HG02610 (cell line): ENCODE data around the gene CDK11A.

Experiments
- ATAC-seq: cut with Tn5 transposase; IDR thresholded peaks from one replicate; pipeline ENCODE4 v1.9.1; 2021; ENCODE audit warnings: mild to moderate bottlenecking, moderate library complexity; ENCODE audit not compliant: unreplicated experiment

The CDK11A gene

DNA sequence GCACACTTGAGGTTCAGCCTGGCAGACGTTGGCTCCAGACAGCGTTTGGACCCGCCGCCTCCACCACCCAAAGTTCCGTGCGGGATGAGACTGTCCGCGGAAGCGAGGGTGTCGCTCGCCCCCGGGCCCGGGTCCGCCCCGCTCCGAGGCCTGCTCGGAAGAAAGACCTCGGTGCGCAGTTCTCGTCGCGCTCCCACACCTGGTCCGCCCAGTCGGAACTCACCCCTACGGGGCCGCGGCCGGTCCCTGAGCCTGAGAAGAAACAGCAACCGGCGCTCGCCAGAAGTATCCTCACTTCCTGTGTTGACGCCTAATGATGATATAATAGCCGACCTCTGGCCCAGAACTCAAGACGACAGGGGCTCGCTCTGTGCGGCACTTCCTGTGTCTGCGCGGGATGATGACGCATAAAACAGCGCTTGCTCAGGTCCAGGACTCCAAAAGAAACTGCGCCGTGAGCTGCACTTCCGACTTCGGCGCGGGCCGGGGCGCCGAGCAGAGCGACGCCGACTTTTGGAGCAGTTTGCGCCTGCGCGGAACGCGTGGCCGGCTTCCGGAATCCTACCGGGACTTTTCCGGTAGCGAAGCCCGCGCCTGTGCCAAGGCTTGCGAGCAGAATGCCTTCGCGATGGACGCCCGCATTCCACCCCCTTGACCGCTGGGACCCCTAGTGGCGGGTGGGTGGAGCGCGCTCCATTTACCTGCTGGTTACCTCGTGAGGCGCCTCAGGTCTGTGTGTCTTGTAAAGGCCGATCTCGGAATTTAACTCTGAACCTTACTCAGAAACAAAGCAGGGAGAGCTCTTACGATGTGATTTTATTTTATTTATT, at the start of gene CDK11A:
TSS of gene CDK11A (minus strand) at position 323 of the 830 bp plus-strand sequence. CDS start 1,539 bp downstream, outside the sequence.
- ATAC-seq = peak; percentile 87

DNA sequence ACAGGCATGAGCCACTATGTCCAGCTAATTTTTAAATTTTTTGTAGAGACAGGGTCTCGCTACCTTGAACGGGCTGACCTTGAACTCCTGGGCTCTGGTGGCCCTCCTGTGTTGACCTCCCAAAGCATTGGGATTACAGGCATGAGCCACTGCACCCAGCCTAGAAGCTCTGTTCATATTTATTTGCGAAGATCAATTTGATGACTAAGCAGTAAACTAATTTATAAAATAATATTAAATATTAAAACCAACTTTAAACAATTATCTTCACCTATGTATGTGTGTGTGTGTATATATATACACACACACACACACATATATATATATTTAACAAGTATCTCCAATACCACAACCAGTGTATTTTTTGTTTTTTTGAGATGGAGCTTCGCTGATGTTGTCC, 49.7 kb upstream of the CDK11A start:
- ATAC-seq = no peak

DNA sequence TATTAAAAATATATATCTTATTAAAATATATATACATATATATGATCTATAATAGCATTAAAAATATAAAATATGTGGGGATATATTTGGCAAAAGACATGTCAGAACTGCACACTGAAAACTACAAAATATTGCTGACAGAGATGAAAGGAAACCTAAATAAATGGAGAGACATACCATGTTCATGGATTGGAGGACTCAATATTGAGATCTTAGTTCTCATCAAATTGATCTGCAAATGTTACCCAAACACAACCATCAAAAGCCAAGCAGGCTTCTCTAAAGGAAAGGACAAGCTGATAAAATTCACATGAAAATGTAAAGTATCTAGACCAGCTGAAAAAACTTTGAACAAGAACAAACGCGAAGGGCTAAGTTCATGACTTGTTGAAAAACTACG, 46.9 kb upstream of the CDK11A start:
- no peak for ATAC-seq

DNA sequence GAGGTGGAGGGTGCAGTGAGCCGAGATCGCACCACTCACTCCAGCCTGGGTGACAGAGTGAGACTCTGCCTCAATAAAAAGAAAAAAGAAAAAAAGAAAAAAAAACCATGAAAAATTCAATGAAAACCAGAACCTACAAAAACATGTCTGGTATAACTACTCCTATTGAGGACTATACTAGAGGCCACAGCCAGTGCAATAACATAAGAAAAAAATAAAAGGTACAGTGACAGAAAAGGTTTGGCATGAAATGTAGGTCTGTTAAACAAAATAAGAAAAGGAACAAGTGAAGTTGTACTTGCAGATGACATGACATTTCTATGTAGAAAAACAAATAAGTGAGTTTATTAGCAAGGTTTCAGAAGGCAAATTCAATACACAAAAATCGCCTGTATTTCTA, 45.9 kb upstream of the CDK11A start:
- no peak for ATAC-seq

DNA sequence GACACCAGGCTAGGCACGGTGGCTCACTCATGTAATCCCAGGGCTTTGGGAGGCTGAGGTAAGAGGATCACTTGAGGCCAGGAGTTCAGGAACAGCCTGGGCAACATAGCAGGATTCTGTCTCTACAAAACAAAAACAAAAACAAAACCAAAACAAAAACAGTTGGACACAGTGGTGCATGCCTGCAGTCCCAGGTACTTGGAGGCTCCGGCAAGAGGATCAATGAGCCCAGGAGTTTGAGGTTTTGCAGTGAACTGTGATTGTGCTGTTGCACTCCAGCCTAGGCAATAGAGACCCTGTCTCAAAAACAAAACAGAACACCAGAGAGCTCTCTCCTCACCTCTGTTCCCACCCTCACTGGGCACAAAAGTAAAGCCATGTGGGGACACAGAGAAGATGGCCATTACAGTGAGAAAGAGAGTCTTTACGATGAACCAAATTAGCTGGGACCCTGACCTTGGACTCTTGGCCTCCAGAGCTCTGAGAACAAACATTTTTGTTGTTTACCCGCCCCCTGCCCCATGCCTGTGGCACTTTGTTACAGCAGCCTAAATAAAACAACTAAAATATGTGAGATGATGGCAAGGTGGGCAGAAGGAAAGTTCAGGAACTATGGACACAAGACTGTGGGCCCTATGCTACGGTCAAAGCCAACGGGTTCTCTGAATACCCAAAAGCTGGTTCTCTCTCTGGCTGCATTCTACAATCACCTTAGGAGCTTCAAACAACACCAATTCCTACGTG, 44.3 kb upstream of the CDK11A start:
- no peak for ATAC-seq

DNA sequence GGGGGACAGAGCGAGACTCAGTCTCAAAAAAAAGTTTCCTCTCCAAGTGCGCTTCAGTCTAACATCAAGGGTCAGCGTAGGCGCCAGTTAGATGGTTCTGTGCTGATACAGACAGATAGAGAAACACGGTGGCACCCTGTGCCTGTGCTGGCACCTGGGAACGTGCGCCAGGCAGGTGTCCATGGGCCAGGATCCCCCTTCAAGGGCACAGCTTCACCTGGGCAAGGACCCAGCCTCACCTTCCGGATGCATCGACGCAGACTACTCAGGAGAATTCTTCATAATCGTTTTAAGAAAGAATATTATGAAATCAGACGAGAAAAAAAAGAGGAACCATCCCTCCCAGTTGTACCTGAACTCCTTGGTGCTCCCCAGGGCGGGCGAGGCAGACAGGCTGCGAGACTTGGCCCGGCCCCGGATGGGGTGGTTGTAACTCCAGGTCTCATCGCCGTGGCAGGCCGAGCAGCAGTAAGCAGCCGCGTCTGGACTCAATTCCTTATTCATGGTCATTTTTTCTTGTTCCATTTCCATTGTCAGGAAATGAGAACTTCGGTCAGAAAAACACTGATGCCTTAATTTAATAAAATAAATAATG, 40.8 kb upstream of the CDK11A start:
- ATAC-seq = no peak

DNA sequence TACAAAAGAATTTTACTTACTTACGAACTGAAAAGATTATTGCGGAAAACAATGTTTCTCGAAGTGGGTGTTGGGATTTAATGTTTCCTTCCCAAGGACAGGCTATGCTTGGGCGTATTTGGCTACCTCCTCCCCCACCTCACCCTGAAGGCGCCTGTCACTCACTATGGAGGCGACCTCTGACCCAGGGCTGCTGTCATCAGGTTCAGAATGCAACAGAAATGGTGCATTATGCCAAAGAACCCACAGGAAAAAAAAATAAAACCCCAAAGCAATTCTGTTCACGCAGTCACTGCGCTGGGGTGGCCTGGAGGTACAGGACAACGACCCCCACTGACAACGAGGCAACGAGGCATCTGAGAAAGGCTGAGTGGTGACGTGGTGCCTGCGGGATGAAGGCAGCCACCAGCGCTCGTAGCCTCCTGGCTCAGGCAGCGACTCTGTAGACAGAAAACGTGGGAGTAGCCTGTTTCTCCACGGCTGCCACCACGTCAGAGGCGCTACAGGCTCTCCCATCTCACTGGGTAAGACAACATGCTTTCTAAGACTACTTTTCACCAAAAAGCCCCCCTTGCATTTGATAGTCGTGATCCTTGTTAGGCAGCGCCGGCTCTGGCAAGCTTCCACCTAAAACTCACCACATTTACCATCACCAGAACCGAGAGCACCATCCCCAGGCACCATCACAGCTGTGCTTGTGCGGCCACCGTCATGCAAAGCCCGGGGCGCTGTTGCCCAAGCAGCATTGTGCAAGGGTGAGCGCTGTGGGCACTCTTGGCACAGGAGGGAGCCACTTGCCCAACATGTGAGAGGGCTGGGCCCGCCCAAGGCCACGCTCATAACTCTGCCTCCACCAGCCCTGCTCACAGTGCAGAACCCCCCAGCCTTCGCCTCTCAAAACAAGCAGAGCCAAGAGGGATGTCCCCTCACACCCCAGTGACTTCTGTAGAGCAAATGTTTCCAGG, 39.8 kb upstream of the CDK11A start:
- no peak for ATAC-seq

DNA sequence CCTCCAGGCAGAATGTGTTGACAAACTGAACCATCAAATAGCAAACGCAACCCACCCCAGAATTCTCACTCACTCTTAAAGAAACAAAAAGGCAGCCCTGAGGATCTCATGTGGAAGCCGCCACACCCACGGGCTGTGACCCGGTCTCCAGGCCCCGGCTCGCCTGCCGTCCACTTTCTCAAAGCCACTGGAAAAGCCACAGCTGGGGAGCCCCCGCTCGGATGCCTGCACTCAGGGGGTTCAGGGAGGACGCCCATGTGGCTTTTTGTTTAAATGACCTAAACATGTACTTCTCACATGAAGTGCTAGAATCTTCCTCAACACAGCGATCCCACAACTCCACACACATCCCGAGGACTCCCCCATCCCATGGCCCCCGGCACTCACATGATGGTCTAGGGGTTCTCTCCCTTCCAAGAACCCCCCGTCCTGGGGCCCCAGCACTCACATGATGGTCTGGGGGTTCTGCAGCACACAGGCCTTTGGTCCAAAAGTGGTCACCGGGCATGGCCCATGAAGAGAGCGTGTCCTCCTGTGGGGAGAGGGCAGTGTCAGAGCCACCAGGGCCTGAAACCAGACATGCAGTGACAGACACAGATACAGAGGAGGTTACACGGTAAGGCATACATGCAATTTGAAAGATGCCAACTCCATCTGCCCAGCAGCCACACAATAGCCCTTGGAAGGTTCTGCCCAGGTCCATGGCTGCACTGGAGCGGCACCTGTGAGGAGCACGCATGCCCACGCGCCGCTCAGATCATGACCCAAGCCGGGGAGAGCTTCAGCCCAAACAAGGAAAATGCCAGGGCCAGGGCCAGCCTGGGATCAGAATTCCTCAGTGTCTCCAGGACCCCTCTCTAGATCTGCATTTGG, 37.6 kb upstream of the CDK11A start:
- no peak for ATAC-seq

DNA sequence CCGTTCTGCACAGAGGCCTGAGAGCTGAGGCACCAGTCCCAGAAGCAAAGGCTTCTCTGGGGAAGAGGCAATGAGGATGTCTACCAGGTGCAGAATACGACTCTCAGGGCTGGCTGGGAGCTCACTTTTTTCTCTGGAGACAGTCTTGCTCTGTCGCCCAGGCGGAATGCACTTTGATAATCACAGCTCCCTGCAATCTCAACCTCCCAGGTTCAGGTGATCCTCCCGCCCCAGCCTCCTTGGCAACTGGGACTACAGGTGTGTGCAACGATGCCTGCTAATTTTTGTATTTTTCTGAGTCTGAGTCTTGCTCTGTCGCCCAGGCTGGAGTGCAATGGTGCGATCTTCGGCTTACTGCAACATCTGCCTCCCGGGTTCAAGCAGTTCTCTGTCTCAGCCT, 36.6 kb upstream of the CDK11A start:
- ATAC-seq = no peak

DNA sequence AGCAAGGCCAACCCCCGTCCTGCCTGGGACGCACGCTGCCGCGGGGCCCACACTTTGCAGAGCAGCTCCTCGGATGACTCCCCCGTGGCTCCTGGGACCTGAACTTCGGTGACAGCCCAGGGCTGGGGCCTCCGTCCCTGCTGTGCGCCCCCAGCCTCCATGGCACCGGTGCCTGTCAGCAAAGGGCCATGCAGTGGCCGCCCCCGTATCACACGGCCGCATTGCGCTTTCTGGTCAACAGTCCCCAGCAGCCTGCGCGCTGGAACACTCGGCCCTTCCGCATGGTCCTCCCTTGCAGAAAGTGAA, 36.1 kb upstream of the CDK11A start:
- no peak for ATAC-seq

DNA sequence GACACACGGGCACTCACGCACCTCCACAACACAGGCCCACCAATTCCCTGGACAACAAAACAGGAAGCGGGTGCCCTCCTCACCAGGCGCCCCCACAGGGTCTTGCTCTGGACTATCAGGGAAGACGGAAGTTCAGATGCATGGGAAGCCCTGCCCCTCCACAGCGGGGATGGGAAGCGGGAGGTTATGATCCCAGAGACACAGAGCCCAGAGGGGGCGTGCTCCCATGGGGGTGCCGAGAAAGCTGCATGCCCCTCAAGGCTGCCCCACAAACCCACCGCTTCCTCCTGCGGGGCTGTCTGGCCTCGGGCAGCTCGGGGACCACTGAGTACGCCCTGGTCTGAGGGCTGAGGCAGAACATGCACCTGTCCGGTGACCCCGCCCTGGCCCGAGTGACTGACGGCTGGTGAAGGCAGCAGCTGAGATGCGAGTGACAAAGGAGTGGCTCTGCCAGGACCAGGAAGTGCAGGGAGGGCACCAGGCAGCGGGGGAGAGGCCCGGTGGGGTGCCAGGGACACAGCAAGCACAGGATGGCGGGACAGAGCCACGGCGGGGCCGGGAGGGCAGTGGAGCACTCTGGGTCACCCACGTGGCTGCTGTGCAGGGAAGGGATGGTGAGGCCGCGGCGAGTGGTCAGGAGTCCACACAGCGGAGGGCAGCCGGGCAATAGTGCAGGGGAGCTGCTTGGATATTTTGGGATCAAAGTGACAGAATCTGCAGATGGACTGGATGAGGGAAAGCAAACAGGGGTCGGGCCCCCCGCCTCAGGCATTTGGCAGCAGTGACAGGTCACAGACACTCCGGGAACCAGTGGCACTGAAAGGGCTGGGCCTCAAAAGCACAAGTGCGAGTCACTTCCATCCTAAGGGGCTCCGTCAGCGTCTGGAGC, 35.5 kb upstream of the CDK11A start:
- no peak for ATAC-seq

DNA sequence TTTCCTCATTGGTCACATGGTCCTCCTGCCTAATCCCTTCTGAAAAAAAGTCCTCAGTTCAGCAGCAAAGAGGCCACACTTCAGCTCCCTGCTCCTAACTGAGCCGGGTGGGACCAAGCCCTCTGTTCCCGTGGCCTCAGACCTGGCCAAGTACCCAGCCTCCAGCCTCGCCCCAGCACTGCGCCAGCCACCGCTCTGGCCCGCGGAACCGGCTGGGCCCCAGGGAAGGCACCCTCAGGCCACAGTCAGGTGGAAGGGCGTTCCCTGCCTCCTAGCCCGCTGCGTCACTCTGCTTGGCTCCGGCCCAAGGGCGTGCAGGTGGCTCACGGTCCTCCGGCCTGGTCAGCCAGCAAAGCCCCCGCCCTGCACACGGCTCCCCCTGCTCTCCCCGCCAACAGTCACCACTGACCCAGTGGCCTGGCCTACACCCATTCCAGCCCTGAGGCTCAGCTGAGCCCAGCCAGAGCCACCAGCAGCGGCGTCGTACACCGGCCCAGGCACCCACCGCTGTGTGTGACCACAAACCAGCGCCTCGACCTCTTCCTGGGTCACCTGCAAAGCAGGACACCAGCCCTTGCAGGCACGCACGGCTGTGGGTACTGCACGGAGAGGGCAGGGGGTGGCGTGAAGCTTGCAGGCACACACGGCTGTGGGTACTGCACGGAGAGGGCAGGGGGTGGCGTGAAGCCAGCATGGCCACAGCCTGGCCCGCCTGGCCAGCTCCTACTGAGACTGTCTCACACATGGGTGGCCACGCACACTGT, 34.7 kb upstream of the CDK11A start:
- no peak for ATAC-seq

DNA sequence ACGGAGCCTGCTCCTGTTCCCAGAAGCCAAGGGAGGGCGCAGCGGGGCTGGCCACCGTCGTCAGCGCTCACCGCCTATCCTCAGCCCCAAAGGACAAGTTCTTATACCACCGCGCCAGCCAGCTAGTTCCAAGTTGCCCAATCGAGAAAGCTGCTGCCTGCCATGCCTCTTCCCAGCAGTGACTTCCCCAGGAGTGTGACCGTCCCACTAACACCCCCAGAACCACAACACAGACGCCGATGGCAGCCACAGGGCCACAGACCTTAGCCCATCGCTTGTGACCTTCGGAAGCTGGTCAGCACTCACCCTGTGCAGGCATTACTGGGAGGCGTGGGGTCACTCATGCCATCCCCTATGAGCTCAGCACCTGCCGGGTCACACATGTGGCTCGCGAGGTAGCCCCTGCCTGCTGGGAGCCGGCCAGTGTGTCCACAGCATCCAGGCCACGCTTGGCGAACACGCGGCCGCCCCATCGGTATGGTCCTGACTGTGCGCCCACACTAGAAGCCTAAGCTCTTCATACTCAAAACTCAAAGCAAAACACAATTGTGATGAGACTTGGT, 34.0 kb upstream of the CDK11A start:
- no peak for ATAC-seq

DNA sequence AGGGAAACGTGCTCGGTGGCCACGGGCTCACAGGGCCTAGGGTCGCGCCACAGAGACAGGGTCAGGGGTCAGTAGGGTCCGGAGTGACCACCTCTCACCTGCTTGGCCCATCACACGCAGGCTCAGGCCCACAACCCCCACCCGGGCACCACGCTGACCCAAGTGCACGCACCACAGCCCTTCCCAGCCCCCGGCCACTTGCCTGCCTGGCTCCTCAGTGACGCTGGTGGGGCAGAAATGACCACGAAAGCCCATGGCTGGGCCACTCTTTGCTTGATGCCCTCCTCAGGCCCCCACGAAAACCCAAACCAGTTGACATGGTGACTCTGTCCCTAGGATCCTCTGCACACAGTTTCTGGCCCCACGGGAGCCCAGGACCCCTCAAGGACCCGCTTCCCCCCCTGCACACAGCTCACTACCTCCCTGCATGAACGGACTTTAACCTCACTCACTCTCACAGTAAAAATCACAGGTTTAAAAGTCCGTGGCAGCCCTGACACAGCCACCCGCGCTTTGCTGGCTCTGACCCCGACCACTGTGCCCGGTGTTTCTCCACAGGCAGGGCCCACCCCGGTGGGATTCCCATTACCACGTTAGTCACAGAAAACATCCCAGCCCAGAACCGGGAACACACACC, 33.4 kb upstream of the CDK11A start:
- no peak for ATAC-seq

DNA sequence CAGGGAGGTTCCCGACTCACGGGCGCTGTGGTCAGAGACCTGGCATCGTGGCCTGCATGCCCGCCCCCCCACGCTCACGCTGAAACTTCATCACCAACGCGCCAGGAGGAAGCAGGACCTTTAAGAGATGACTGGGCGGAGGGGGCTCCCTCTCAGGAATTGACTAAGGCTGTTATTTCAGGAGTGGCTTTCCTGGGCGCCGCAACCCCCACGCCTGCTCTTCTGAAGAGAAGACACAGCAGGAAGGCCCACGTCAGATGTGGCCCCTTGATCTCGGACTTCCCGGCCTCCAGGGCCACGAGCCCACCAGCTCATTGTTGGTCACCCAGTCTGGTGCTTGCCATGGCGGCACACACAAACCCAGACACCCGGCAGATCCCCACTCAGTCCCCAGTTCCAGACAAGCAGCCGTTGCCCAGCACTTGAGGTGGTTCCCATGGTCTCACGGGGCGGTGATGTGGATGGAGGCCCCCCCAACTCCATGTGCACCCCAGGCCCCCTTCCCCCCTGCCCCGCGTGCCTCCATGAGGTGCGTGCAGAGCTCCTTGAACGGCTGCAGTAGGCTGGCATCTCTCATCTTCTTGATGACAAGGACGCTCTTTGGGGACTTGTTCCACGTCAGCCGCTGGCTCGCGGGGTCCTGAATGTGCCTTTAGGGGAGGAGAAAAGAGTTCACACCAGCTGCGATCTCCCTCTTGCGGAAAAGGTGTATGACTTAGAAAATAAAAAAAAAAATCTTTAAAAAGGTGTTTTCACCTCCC, 32.7 kb upstream of the CDK11A start:
- ATAC-seq = no peak

DNA sequence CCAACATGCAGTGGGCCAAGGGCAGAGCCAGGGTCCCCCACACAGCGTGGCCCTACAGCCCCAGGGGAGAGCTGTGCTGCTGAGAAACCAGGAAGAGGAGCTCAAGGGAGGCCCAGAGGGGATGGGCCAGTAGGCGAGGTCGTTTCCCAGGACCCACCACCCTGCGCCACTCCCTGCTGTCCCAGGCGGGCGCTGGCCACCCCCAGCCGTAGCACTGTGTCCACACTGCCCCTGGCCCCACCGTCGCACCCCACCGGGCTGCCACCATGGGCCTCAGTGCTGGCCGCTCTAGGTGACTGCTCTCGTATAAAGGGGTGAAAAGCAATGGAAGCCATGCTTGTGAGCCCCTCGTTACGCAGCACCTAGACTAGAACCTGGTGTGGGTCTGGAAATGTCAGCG, 31.7 kb upstream of the CDK11A start:
- ATAC-seq = no peak

DNA sequence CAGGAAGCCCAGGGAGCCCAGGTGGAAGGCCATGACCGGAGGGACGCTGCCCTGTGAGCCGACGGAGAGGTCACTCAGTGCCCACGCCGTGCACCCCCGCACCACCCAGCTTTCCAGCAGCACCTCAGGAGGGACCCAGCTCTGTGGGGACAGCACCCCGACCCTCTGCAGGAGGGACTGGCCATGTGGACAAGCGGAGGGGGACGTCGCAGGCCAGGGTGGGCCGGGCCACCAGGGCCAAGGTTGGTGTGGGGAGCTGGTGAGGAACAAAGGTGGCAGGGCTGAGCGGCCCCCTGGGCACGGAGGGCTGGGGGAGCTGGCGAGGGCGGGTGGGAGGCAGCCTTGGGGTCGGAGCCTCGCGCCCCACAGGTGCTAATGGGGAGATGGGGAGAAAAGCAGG, 31.3 kb upstream of the CDK11A start:
- no peak for ATAC-seq
